Measurements from ENCODE around the gene ELK4.

Gene ELK4

DNA sequence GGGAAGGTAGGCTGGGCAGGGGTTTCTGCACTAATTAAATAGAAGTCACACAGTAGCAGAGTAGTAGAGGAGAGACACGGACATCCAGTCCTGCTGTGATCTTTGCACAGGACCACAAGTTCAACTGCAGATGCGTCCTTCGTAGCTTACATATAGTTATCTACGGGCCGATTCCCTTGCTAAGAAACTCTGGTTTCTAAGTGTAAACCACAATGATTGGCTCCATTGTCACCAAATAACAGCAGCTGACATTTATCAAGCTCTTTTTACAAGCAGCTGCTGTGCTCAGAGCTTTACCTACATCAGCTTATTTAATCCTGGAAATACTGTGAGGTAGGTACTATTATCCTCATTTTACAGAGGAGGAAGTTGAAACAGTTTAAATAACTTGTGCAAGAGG, 45.4 kb upstream of the ELK4 start:
- no peaks in the 10 kb centered on the region for H3K36me3 ChIP-seq (ENCODE audit: control insufficient read depth, insufficient read depth, low read length)
- no peak overlapping the region for H2AFZ ChIP-seq
- H3K79me2 ChIP-seq, result no peaks in the 10 kb centered on the region
- H3K4me3 ChIP-seq (ENCODE audit: low read depth, low read length), result no peak overlapping the region
- no peaks in the 10 kb centered on the region for H3K4me1 ChIP-seq
- no peak overlapping the region for H3K4me2 ChIP-seq (ENCODE audit: low read length)
- no peaks in the 10 kb centered on the region for H3K9me3 ChIP-seq (ENCODE audit: control insufficient read depth, low read length)
- TF ChIP-seq, protein P1, sequence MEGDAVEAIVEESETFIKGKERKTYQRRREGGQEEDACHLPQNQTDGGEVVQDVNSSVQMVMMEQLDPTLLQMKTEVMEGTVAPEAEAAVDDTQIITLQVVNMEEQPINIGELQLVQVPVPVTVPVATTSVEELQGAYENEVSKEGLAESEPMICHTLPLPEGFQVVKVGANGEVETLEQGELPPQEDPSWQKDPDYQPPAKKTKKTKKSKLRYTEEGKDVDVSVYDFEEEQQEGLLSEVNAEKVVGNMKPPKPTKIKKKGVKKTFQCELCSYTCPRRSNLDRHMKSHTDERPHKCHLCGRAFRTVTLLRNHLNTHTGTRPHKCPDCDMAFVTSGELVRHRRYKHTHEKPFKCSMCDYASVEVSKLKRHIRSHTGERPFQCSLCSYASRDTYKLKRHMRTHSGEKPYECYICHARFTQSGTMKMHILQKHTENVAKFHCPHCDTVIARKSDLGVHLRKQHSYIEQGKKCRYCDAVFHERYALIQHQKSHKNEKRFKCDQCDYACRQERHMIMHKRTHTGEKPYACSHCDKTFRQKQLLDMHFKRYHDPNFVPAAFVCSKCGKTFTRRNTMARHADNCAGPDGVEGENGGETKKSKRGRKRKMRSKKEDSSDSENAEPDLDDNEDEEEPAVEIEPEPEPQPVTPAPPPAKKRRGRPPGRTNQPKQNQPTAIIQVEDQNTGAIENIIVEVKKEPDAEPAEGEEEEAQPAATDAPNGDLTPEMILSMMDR (IDR thresholded peaks at IDR 0.05), result no peak
- no peaks in the 10 kb centered on the region for H3K27me3 ChIP-seq (ENCODE audit: control insufficient read depth, insufficient read depth, low read length)
- H3K27ac ChIP-seq, result no peak overlapping the region
- no peak overlapping the region for H3K9ac ChIP-seq

DNA sequence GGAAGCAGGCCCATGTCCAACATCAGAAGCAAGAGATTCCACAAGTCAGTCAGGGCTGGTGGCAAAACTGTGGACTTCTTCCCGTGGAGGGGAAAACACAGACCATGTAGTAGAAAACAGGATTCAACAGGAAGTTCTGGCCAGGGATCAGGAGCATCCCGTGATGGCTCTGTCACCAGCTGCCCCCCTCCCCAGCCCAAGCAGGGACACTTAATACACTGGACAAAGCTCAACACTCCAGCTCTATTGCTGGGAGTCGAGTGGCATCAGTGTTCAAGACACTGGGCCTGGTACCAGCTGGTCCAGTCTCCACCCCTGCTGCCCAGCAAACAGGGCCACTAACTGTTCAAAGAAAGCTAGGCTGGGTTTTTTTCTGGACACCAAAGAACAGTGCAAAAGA, 44.8 kb upstream of the ELK4 start:
- H3K4me2 ChIP-seq (ENCODE audit: low read length), result no peak overlapping the region
- H3K4me3 ChIP-seq (ENCODE audit: low read depth, low read length), result no peak overlapping the region
- no peak overlapping the region for H2AFZ ChIP-seq
- no peak overlapping the region for H3K9ac ChIP-seq
- TF ChIP-seq, protein P1 (IDR thresholded peaks at IDR 0.05), result no peak
- no peaks in the 10 kb centered on the region for H3K4me1 ChIP-seq
- no peak overlapping the region for H3K27ac ChIP-seq
- no peaks in the 10 kb centered on the region for H3K9me3 ChIP-seq (ENCODE audit: control insufficient read depth, low read length)
- no peaks in the 10 kb centered on the region for H3K79me2 ChIP-seq
- no peaks in the 10 kb centered on the region for H3K36me3 ChIP-seq (ENCODE audit: control insufficient read depth, insufficient read depth, low read length)
- H3K27me3 ChIP-seq (ENCODE audit: control insufficient read depth, insufficient read depth, low read length), result no peaks in the 10 kb centered on the region

DNA sequence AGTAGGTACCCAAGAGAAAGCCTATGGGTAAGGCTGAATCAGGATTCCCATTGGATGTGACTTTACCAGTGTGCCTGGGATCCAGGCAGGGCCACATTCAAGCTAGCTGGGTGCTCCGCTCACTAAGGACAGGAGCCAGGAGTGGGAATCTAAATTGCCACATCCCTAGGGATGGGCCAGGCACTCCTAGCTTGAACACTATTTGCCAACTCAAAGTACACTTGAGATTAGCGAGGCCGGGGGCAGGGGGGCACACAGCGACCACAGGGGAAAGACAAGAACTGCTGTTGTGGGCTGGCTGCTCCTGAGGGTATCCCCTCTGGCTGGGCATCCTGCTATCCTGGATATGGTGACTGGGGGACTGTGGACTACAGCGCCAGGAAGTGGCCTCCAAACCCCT, 44.2 kb upstream of the ELK4 start:
- TF ChIP-seq, protein P1 (IDR thresholded peaks at IDR 0.05), result no peak
- Histone ChIP-seq H3K4me1 (no peaks in the 10 kb centered on the region), H3K9me3 (ENCODE audit: control insufficient read depth, low read length) (no peaks in the 10 kb centered on the region), H3K4me2 (ENCODE audit: low read length) (no peak overlapping the region), H3K4me3 (ENCODE audit: low read depth, low read length) (no peak overlapping the region), H3K27ac (no peak overlapping the region), H3K27me3 (ENCODE audit: control insufficient read depth, insufficient read depth, low read length) (no peaks in the 10 kb centered on the region), H3K79me2 (no peaks in the 10 kb centered on the region), H2AFZ (no peak overlapping the region), H3K9ac (no peak overlapping the region), H3K36me3 (ENCODE audit: control insufficient read depth, insufficient read depth, low read length) (no peaks in the 10 kb centered on the region)

DNA sequence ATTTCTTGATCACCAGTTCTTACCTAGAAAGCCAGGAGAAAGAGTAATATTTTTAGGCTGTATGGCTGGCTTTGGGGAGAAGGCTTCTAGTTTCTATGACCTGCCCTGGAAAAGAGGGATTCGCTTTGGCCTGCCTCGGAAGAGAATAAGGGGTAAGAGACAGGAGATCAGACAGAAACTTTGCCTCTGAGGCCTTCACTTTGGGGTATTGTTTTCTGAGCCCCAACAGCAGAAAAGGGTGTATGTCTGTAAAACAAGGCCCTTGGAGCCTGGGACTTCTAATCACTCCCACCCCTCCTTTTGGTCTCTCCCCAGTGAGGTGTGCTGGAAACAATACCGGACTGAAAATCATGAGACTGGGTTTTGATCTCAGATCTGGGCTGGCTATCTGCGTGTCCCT, 43.4 kb upstream of the ELK4 start:
- Histone ChIP-seq H2AFZ (no peak overlapping the region), H3K27me3 (ENCODE audit: control insufficient read depth, insufficient read depth, low read length) (no peaks in the 10 kb centered on the region), H3K36me3 (ENCODE audit: control insufficient read depth, insufficient read depth, low read length) (no peaks in the 10 kb centered on the region), H3K79me2 (no peaks in the 10 kb centered on the region), H3K4me3 (ENCODE audit: low read depth, low read length) (no peak overlapping the region), H3K4me2 (ENCODE audit: low read length) (no peak overlapping the region), H3K9ac (no peak overlapping the region), H3K9me3 (ENCODE audit: control insufficient read depth, low read length) (no peaks in the 10 kb centered on the region), H3K27ac (no peak overlapping the region), H3K4me1 (no peaks in the 10 kb centered on the region)
- TF ChIP-seq, protein P1 (IDR thresholded peaks at IDR 0.05), result no peak

DNA sequence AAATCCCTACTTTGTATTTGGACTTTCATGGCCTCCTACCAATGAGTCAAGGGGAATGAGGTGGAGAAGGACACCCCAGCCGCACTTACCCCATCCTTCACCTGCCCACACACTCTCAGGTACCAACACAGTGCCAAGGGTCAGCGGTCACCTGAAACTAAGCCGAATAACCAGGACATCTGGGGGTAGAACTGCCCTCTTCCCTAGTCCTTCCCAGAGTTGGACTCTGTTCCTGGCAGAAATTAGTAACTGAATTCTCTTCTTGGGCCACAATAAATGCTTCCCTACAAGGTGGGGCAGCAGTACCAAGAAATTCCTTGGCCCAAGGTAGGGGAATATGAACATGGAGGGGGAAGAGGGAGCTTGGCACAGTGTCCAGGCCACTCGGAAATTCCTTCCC, 41.2 kb upstream of the ELK4 start:
- Histone ChIP-seq H3K27me3 (ENCODE audit: control insufficient read depth, insufficient read depth, low read length) (no peaks in the 10 kb centered on the region), H3K9ac (no peak overlapping the region), H3K9me3 (ENCODE audit: control insufficient read depth, low read length) (no peaks in the 10 kb centered on the region), H3K4me2 (ENCODE audit: low read length) (no peak overlapping the region), H3K4me3 (ENCODE audit: low read depth, low read length) (no peak overlapping the region), H2AFZ (no peak overlapping the region), H3K36me3 (ENCODE audit: control insufficient read depth, insufficient read depth, low read length) (no peaks in the 10 kb centered on the region), H3K4me1 (no peaks in the 10 kb centered on the region), H3K79me2 (no peaks in the 10 kb centered on the region), H3K27ac (no peak overlapping the region)
- TF ChIP-seq, protein P1 (IDR thresholded peaks at IDR 0.05), result no peak
